ENCODE results near the gene NFIL3.
"Not testable (repeated sequence)": the region's sequence is repeated elsewhere in the genome, so short reads cannot be mapped to it uniquely, and the experiment has no call there.

NFIL3 gene

GRCh38 chr9:91395106-91395552 is 28.5 kb downstream of the NFIL3 start:
- no peak for DNase-seq (ENCODE audit: low read depth)

GRCh38 chr9:91393826-91394225 is 29.8 kb downstream of the NFIL3 start:
- no peak for DNase-seq (ENCODE audit: low read depth)

GRCh38 chr9:91392435-91392834 is 31.2 kb downstream of the NFIL3 start:
- no peak for DNase-seq (ENCODE audit: low read depth)

- no peak for DNase-seq (ENCODE audit: low read depth)
Measured at GRCh38 chr9:91391818-91392217, 31.8 kb downstream of the NFIL3 start.

- DNase-seq (ENCODE audit: low read depth), result no peak
Measured at GRCh38 chr9:91391412-91391811, 32.2 kb downstream of the NFIL3 start.

GRCh38 chr9:91389686-91390085 is 33.9 kb downstream of the NFIL3 start:
- DNase-seq (ENCODE audit: low read depth), result not testable (repeated sequence)

- no peak for DNase-seq (ENCODE audit: low read depth)
Measured at GRCh38 chr9:91386765-91387164, 36.9 kb downstream of the NFIL3 start.

- no peak for DNase-seq (ENCODE audit: low read depth)
Measured at GRCh38 chr9:91384954-91385353, 38.7 kb downstream of the NFIL3 start.

- DNase-seq (ENCODE audit: low read depth), result no peak
Measured at GRCh38 chr9:91383577-91383976, 40.1 kb downstream of the NFIL3 start.

- no peak for DNase-seq (ENCODE audit: low read depth)
Measured at GRCh38 chr9:91382298-91382697, 41.3 kb downstream of the NFIL3 start.

GRCh38 chr9:91379426-91379825 is 44.2 kb downstream of the NFIL3 start:
- DNase-seq (ENCODE audit: low read depth), result no peak

- no peak for DNase-seq (ENCODE audit: low read depth)
Measured at GRCh38 chr9:91378695-91379127, 44.9 kb downstream of the NFIL3 start.

- not testable (repeated sequence) for DNase-seq (ENCODE audit: low read depth)
Measured at GRCh38 chr9:91378054-91378453, 45.6 kb downstream of the NFIL3 start.

GRCh38 chr9:91376239-91376638 is 47.4 kb downstream of the NFIL3 start:
- no peak for DNase-seq (ENCODE audit: low read depth)

GRCh38 chr9:91374939-91375338 is 48.7 kb downstream of the NFIL3 start:
- no peak for DNase-seq (ENCODE audit: low read depth)

GRCh38 chr9:91371894-91372293 is 51.7 kb downstream of the NFIL3 start:
- no peak for DNase-seq (ENCODE audit: low read depth)

GRCh38 chr9:91370006-91370405 is 53.6 kb downstream of the NFIL3 start:
- DNase-seq (ENCODE audit: low read depth), result not testable (repeated sequence)

GRCh38 chr9:91364702-91365101 is 58.9 kb downstream of the NFIL3 start:
- DNase-seq (ENCODE audit: low read depth), result no peak

- DNase-seq (ENCODE audit: low read depth), result no peak
Measured at GRCh38 chr9:91364005-91364404, 59.6 kb downstream of the NFIL3 start.

- DNase-seq (ENCODE audit: low read depth), result no peak
Measured at GRCh38 chr9:91362051-91362611, 61.5 kb downstream of the NFIL3 start.

GRCh38 chr9:91361291-91362050 is 62.2 kb downstream of the NFIL3 start, which contains the start of gene AUH:
TSS of gene AUH (minus strand) at chr9:91361918. CDS start at chr9:91361889, 29 bp downstream.
- DNase-seq (ENCODE audit: low read depth), result peak; percentile 90

- no peak for DNase-seq (ENCODE audit: low read depth)
Measured at GRCh38 chr9:91360551-91361290, 62.9 kb downstream of the NFIL3 start.
